Spleen (tissue), 11 donors: ENCODE results near the gene WDFY4. TPM values are rescaled to one million over a fixed set of nuclear protein-coding genes. Genes with fewer than 3 reads are reported as not detected.

Experiments used
- DNase-seq: peaks from one replicate; pipeline ENCODE4 v3.0.0-alpha.2; 2020
- H3K27ac ChIP-seq, 8 donors: fragments of 200-600 bp; sonication (generic) in 7 of 8; 1 replicate in 4 of 8; 2 replicates in 4 of 8; pipeline versions ENCODE4 v1.5.0 to v1.8.0; 2016 to 2021; ENCODE audit warnings: inconsistent platforms in 4 of 8, mild to moderate bottlenecking in 4 of 8, moderate library complexity in 1 of 8
- H3K27me3 ChIP-seq, 7 donors: fragments of 200-600 bp; sonication (generic) in 6 of 7; replicated peaks in 1 of 7; 1 replicate in 4 of 7; 2 replicates in 3 of 7; pipeline versions ENCODE4 v1.5.0 to v1.8.0; 2016 to 2021; ENCODE audit warnings: inconsistent platforms in 3 of 7, mild to moderate bottlenecking in 1 of 7
- H3K36me3 ChIP-seq, 6 donors: fragments of 200-600 bp; sonication (generic) in 5 of 6; 1 replicate in 4 of 6; 2 replicates in 2 of 6; pipeline versions ENCODE4 v1.5.0 to v1.8.0; 2016 to 2021; ENCODE audit warnings: inconsistent platforms in 2 of 6
- H3K4me1 ChIP-seq, 6 donors: fragments of 200-600 bp; sonication (generic) in 5 of 6; 1 replicate in 3 of 6; 2 replicates in 3 of 6; pipeline versions ENCODE4 v1.5.0 to v1.8.0; 2016 to 2021; ENCODE audit warnings: inconsistent platforms in 3 of 6
- H3K4me3 ChIP-seq, 8 donors: fragments of 200-600 bp; sonication (generic) in 7 of 8; 1 replicate in 4 of 8; 2 replicates in 4 of 8; pipeline versions ENCODE4 v1.5.0 to v1.8.0; 2016 to 2021; ENCODE audit warnings: inconsistent platforms in 4 of 8, mild to moderate bottlenecking in 4 of 8, moderate library complexity in 2 of 8
- H3K9me3 ChIP-seq, 8 donors: fragments of 200-600 bp; sonication (generic) in 7 of 8; 1 replicate in 4 of 8; 2 replicates in 4 of 8; pipeline versions ENCODE4 v1.5.0 to v1.8.0; 2016 to 2021; ENCODE audit warnings: inconsistent platforms in 4 of 8
- CTCF ChIP-seq, 11 experiments: fragments of 200-600 bp in 7 of 11; fragments of 450-650 bp in 4 of 11; sonication (generic) in 4 of 11; IDR thresholded peaks in 8 of 11; conservative IDR thresholded peaks in 3 of 11; 1 replicate in 7 of 11; 2 replicates in 4 of 11; pipeline versions ENCODE4 v1.4.0 to v1.8.0; 2016 to 2021; ENCODE audit warnings: antibody characterized with exemption in 11 of 11, inconsistent platforms in 4 of 11, mild to moderate bottlenecking in 1 of 11
- POLR2A ChIP-seq, 3 donors: fragments of 450-650 bp; IDR thresholded peaks; one replicate each; pipeline ENCODE4 v1.5.1; 2017; ENCODE audit warnings: antibody characterized with exemption in 3 of 3, mild to moderate bottlenecking in 1 of 3
- POLR2AphosphoS5 ChIP-seq, 3 donors: sonication (generic); formaldehyde crosslinking; IDR thresholded peaks; one replicate each; pipeline ENCODE4 v1.5.1; 2017; ENCODE audit warnings: antibody characterized with exemption in 3 of 3
- whole genome bisulfite sequencing, 5 donors: extraction: QIAGEN DNeasy Blood & Tissue Kit in 3 of 5; methylation state at CpG; one replicate each; pipeline versions ENCODE4 v1.1.5 to v1.1.7; 2013 to 2018; 5-methylcytosine and 5-hydroxymethylcytosine counted together
- intact Hi-C: fragments of 100-400 bp; cut with DNase I; formaldehyde crosslinking; loops from one replicate; pipeline ENCODE4 v1.15.0; 2023; ENCODE audit warnings: low total_unique reads
- polyA plus RNA-seq, 3 donors: library from polyadenylated mRNA; stranded (reverse); fragments of 200-250 nt; gene quantifications; one replicate each; pipeline ENCODE4 v1.2.1, GENCODE V29; 2013
- total RNA-seq, 7 donors: library from RNA; depleted of rRNA in 3 of 7; stranded (reverse); fragments of >200 nt in 3 of 7; fragmentation: NEBNext Ultra II Directional in 4 of 7; extraction: Animal tissue kit (Norgen Biotek cat#: 25700) in 4 of 7; gene quantifications; one replicate each; pipeline versions ENCODE4 v1.1.0 to v1.2.1, GENCODE V29; 2016 to 2021
- donor health status: healthy with polysubstance abuse.
- donor health status: DM: no; HTN: no; CAD: no; lungs with moderate emphysema.
- donor health status: DM: no; HTN: no; CAD: no.
- donor health status: Bipolar disorder and iron deficiency.
- donor health status: healthy.
- donor health status: DM: no; HTN: no; CAD: no.
- donor health status: DM: yes; HTN: yes; CAD: no.

The WDFY4 gene
- total and polyA plus RNA-seq, 10 donors: 31.7 to 120 (median 88.9) TPM

GRCh38 chr10:48800007-48800675 lies 115.5 kb downstream of the WDFY4 start:
- Histone ChIP-seq H3K27me3 (no peaks in the 10 kb centered on the region), H3K27ac (peak overlapping the region; percentile 70 to 94 (median 88)), H3K4me1 (peaks cover 17 to 70% (median 60%) of the 10 kb centered on the region in 6 donors), H3K9me3 (no peaks in the 10 kb centered on the region), H3K36me3 (peaks cover 0 to 51% (median 11%) of the 10 kb centered on the region in 6 donors), H3K4me3 (peak overlapping the region in 1 of 8 donors; percentile 52)
- peak in 1 of 3 donors; percentile 74 for TF ChIP-seq POLR2AphosphoS5 (IDR thresholded peaks at IDR 0.05)
- TF ChIP-seq CTCF (IDR thresholded peaks at IDR 0.05 in 8 of 11, conservative IDR thresholded peaks at IDR 0.05 in 3 of 11): no peak
- TF ChIP-seq POLR2A (IDR thresholded peaks at IDR 0.05): no peak
- DNase-seq: no peak
- 62 to 75% (median 67%) methylated on average over 12 of the region's 12 CpGs for WGBS, 5 donors
- intact Hi-C loops: loop anchor here (10.0 kb wide), 1 partner anchor 135 kb away; no protein-coding TSS in a partner anchor

GRCh38 chr10:48801001-48801421 lies 116.3 kb downstream of the WDFY4 start:
- TF ChIP-seq POLR2A (IDR thresholded peaks at IDR 0.05) (no peak), POLR2AphosphoS5 (IDR thresholded peaks at IDR 0.05) (no peak), CTCF (IDR thresholded peaks at IDR 0.05 in 8 of 11, conservative IDR thresholded peaks at IDR 0.05 in 3 of 11) (no peak)
- intact Hi-C loops: loop anchor here (10.0 kb wide), 1 partner anchor 136 kb away; no protein-coding TSS in a partner anchor
- H3K27me3 ChIP-seq: no peaks in the 10 kb centered on the region
- H3K4me1 ChIP-seq: peaks cover 17 to 77% (median 63%) of the 10 kb centered on the region in 6 donors
- H3K4me3 ChIP-seq: peak overlapping the region in 1 of 8 donors; percentile 52
- no peaks in the 10 kb centered on the region for H3K9me3 ChIP-seq
- DNase-seq: no peak
- peaks cover 0 to 52% (median 12%) of the 10 kb centered on the region in 6 donors for H3K36me3 ChIP-seq
- H3K27ac ChIP-seq: peak overlapping the region; percentile 70 to 94 (median 88)

- intact Hi-C loops: loop anchor here (10.0 kb wide), 1 partner anchor 138 kb away; no protein-coding TSS in a partner anchor
- no peak for DNase-seq
- Histone ChIP-seq H3K4me1 (peaks cover 17 to 85% (median 63%) of the 10 kb centered on the region in 6 donors), H3K4me3 (no peak overlapping the region), H3K27ac (peak overlapping the region in 5 of 8 donors; percentile 87 to 94 (median 90)), H3K9me3 (no peaks in the 10 kb centered on the region), H3K27me3 (no peaks in the 10 kb centered on the region), H3K36me3 (peaks cover 0 to 51% (median 10%) of the 10 kb centered on the region in 6 donors)
- WGBS, 5 donors: 58 to 80% (median 70%) methylated on average over 2 of the region's 2 CpGs
- no peak for TF ChIP-seq CTCF (IDR thresholded peaks at IDR 0.05 in 8 of 11, conservative IDR thresholded peaks at IDR 0.05 in 3 of 11)
Measured at GRCh38 chr10:48802611-48803071, 118.0 kb downstream of the WDFY4 start.
